SK-N-SH treated with all-trans-retinoic acid at 6 μM for 48 hours (cell line): ENCODE data around the gene HOXD8.

Experiments used
- ATAC-seq: fragments of 200-7000 bp; cut with Tn5 transposase; 3 replicates; pipeline ENCODE4 v1.9.1; 2020; ENCODE audit warnings: mild to moderate bottlenecking, moderate library complexity
- BACH2 ChIP-seq: fragments of 250-450 bp; sonication (Bioruptor Pico); IDR thresholded peaks from 2 replicates; pipeline ENCODE4 v1.9.0; 2021; ENCODE audit warnings: mild to moderate bottlenecking, borderline replicate concordance
- CREB5 ChIP-seq: fragments of 250-450 bp; sonication (Bioruptor Pico); IDR thresholded peaks from 2 replicates; pipeline ENCODE4 v1.5.1; 2020; ENCODE audit warnings: low read depth, mild to moderate bottlenecking, moderate library complexity
- CSDC2 ChIP-seq: fragments of 250-450 bp; sonication (Bioruptor Pico); IDR thresholded peaks from 2 replicates; pipeline ENCODE4 v1.5.0; 2020; ENCODE audit warnings: mild to moderate bottlenecking, moderate library complexity
- CSRNP3 ChIP-seq: fragments of 250-450 bp; sonication (Bioruptor Pico); IDR thresholded peaks from 2 replicates; pipeline ENCODE4 v1.5.1; 2021; ENCODE audit warnings: mild to moderate bottlenecking, moderate library complexity
- ESRRG ChIP-seq: fragments of 250-450 bp; sonication (Bioruptor Pico); IDR thresholded peaks from 2 replicates; pipeline ENCODE4 v1.6.1; 2021; ENCODE audit warnings: mild to moderate bottlenecking
- GLIS3 ChIP-seq: fragments of 250-450 bp; sonication (Bioruptor Pico); IDR thresholded peaks from 2 replicates; pipeline ENCODE4 v1.5.0; 2020; ENCODE audit warnings: mild to moderate bottlenecking, moderate library complexity
- ISL1 ChIP-seq: fragments of 250-450 bp; sonication (Bioruptor Pico); IDR thresholded peaks from 2 replicates; pipeline ENCODE4 v2.1.2; 2022; ENCODE audit warnings: mild to moderate bottlenecking, moderate library complexity
- OSR1 ChIP-seq: fragments of 250-450 bp; sonication (Bioruptor Pico); IDR thresholded peaks from 2 replicates; pipeline ENCODE4 v1.8.0; 2022; ENCODE audit warnings: moderate library complexity, mild to moderate bottlenecking, inconsistent platforms
- PATZ1 ChIP-seq: fragments of 250-450 bp; sonication (Bioruptor Pico); IDR thresholded peaks from 2 replicates; pipeline ENCODE4 v1.8.0; 2020; ENCODE audit warnings: mild to moderate bottlenecking, moderate library complexity, borderline replicate concordance
- POU6F1 ChIP-seq: fragments of 250-450 bp; sonication (Bioruptor Pico); IDR thresholded peaks from 2 replicates; pipeline ENCODE4 v1.8.0; 2021; ENCODE audit warnings: low read depth, mild to moderate bottlenecking, moderate library complexity, borderline replicate concordance
- PPARA ChIP-seq: fragments of 250-450 bp; sonication (Bioruptor Pico); IDR thresholded peaks from 2 replicates; pipeline ENCODE4 v1.5.0; 2020; ENCODE audit warnings: mild to moderate bottlenecking, borderline replicate concordance
- RARB ChIP-seq: fragments of 250-450 bp; sonication (Bioruptor Pico); IDR thresholded peaks from 2 replicates; pipeline ENCODE4 v1.8.0; 2021; ENCODE audit warnings: mild to moderate bottlenecking, moderate library complexity
- SNAI2 ChIP-seq: fragments of 250-450 bp; sonication (Bioruptor Pico); IDR thresholded peaks from 2 replicates; pipeline ENCODE4 v1.5.0; 2020; ENCODE audit warnings: mild to moderate bottlenecking, moderate library complexity
- TCF4 ChIP-seq: fragments of 250-450 bp; sonication (Bioruptor Pico); IDR thresholded peaks from 2 replicates; pipeline ENCODE4 v1.8.0; 2021; ENCODE audit warnings: mild to moderate bottlenecking, moderate library complexity, borderline replicate concordance
- TOX ChIP-seq: fragments of 250-450 bp; sonication (Bioruptor Pico); IDR thresholded peaks from 2 replicates; pipeline ENCODE4 v1.8.0; 2021; ENCODE audit warnings: mild to moderate bottlenecking, moderate library complexity, borderline replicate concordance
- TSHZ2 ChIP-seq: fragments of 250-450 bp; sonication (Bioruptor Pico); IDR thresholded peaks from 2 replicates; pipeline ENCODE4 v1.5.0; 2020; ENCODE audit warnings: mild to moderate bottlenecking, moderate library complexity
- ZC3H10 ChIP-seq: fragments of 250-450 bp; sonication (Bioruptor Pico); IDR thresholded peaks from 2 replicates; pipeline ENCODE4 v1.5.1; 2021; ENCODE audit warnings: mild to moderate bottlenecking, moderate library complexity
- ZFP3 ChIP-seq: fragments of 250-450 bp; sonication (Bioruptor Pico); IDR thresholded peaks from 2 replicates; pipeline ENCODE4 v1.5.0; 2020; ENCODE audit warnings: mild to moderate bottlenecking, moderate library complexity
- ZFP30 ChIP-seq: fragments of 450-650 bp; formaldehyde crosslinking; IDR thresholded peaks from 2 replicates; pipeline ENCODE4 v1.5.0; 2022; ENCODE audit warnings: mild to moderate bottlenecking, moderate library complexity
- ZNF565 ChIP-seq: fragments of 450-650 bp; formaldehyde crosslinking; conservative IDR thresholded peaks from 2 replicates; pipeline ENCODE4 v1.5.0; 2020; ENCODE audit warnings: low read depth, mild to moderate bottlenecking, moderate library complexity
- ZNF70 ChIP-seq: fragments of 450-650 bp; formaldehyde crosslinking; IDR thresholded peaks from 2 replicates; pipeline ENCODE4 v1.5.0; 2020; ENCODE audit warnings: mild to moderate bottlenecking, moderate library complexity
- ZNF8 ChIP-seq: fragments of 450-650 bp; formaldehyde crosslinking; IDR thresholded peaks from 2 replicates; pipeline ENCODE4 v1.5.0; 2020; ENCODE audit warnings: mild to moderate bottlenecking, moderate library complexity

HOXD8 gene

GRCh38 chr2:176138923-176139660, 9.6 kb downstream of the HOXD8 start:
- ATAC-seq: no peak
- TF ChIP-seq ZNF8 (CRISPR knock-in tag): no peak
- no peak for TF ChIP-seq GLIS3 (CRISPR knock-in tag)
- TF ChIP-seq ZNF565: no peak
- TF ChIP-seq ESRRG: no peak
- no peak for TF ChIP-seq BACH2 (CRISPR knock-in tag)
- no peak for TF ChIP-seq TCF4
- TF ChIP-seq ISL1 (CRISPR knock-in tag): no peak
- no peak for TF ChIP-seq PPARA (CRISPR knock-in tag)
- no peak for TF ChIP-seq ZC3H10
- no peak for TF ChIP-seq ZNF70 (CRISPR knock-in tag)
- TF ChIP-seq POU6F1 (CRISPR knock-in tag): no peak
- no peak for TF ChIP-seq RARB
- no peak for TF ChIP-seq CSDC2 (CRISPR knock-in tag)
- TF ChIP-seq TOX: no peak
- no peak for TF ChIP-seq SNAI2 (CRISPR knock-in tag)
- TF ChIP-seq PATZ1 (CRISPR knock-in tag): no peak
- no peak for TF ChIP-seq ZFP30 (CRISPR knock-in tag)
- no peak for TF ChIP-seq CREB5 (CRISPR knock-in tag)
- TF ChIP-seq TSHZ2 (CRISPR knock-in tag): no peak
- no peak for TF ChIP-seq CSRNP3 (CRISPR knock-in tag)

- TF ChIP-seq PATZ1 (CRISPR knock-in tag) (no peak), CSDC2 (CRISPR knock-in tag) (no peak), CREB5 (CRISPR knock-in tag) (no peak), ZFP3 (no peak), TSHZ2 (CRISPR knock-in tag) (no peak), GLIS3 (CRISPR knock-in tag) (no peak), ZFP30 (CRISPR knock-in tag) (no peak), ISL1 (CRISPR knock-in tag) (no peak), OSR1 (CRISPR knock-in tag) (no peak), BACH2 (CRISPR knock-in tag) (no peak), ESRRG (no peak), TOX (no peak), RARB (no peak), PPARA (CRISPR knock-in tag) (no peak)
- peak; percentile 7 for ATAC-seq
Observed at GRCh38 chr2:176139661-176140512, 10.4 kb downstream of the HOXD8 start.
